HUDEP-2 (cell line): ENCODE data around the gene KCNC1.

Source experiments
- DNase-seq, 76 experiments: peaks; one replicate each; lab custom pipeline; 2025; ENCODE audit not compliant: unreplicated experiment in 76 of 76; lab: John Stamatoyannopoulos, UW

KCNC1 gene

GRCh38 chr11:17782145-17782544 is 47.6 kb downstream of the KCNC1 start:
- DNase-seq, result no peak

DNA sequence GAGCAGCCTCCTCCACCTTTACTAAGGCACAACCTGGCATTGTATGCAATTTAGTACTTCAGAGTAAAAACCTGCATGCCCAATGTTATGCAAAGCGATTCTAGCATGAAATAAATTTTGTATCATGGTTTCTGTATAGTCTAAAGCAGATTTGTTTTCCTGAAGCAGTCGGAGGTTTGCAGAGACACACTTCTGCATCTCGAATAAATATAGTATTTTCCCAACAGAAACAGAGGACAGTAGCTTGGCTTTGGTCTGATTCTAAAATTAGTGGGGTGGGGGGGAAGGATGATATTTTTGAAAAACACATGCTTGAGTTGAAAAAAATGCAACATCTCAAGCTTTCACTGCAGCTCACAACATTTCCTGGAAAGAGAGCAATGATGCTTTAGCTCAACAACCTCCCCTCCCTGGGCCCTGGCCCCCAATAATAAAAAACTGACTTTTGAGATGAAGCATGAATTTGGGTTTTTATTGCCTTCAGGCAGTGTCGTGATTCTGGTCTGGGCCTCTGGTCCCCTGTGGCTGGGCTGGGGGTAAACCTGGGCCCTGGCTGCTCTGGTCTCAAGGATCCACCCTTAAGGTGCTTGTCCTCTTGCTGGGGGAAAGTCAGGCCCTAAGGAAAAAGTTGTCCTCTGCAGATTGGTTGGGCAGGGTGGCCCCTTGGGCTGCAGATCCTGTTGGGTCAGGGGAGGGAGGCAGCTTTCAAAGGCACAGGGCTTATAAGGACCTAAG is 48.2 kb downstream of the KCNC1 start:
- DNase-seq, result no peak

GRCh38 chr11:17783878-17784277 is 49.3 kb downstream of the KCNC1 start:
- DNase-seq, result no peak

DNA sequence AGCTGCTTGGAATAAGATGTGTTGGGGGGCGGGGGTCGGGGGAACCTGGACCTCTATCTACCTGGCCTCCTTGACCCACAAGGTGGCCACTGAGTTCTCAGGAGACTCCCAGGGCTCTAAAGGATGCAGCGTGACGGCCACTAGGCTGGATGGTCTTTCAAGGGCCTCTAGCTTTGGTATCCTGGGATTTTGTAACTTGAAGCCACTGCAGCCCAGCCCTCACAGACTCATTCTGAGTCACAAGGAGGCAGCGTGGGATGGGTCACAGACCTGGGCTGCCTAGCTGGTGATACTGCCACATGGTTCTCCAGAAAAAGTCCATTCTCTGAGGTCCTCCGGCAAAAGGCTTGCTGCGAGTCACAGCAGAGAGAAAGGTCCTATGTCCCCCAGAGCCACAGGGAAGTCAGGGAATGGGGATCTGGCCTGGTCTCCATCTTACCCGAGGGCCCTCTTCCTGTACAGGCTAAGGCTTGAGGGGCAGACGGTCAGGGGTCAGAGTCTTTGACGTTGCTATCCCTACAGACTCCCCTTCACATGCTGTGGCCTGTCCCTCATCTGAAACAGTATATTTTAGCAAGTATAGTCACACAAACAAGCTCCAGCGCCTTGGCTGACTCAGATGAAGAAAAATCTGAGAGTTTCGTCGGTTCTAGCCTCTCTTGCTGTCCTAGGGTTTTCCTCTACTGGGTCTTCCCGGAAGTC is 52.4 kb downstream of the KCNC1 start:
- DNase-seq, result no peak

DNA sequence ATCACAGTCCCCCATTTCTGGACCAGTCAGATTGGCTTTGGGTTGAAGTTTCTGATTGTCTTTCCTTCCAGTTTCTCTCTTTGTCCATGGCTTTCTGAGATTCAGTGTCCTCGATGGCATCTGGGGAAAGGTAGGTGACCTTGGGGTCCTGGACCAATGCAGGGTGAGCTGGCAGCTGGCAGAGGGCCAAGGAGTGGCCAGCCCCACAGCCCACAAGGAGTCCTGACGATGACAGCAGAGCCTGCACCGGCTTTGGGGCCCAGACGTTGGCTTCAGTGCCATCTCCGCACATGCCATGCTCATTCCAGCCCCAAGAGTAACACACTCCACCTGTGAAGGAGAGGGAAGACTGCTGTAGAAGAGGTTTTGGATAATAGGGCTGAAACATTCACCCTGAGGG is 53.5 kb downstream of the KCNC1 start:
- DNase-seq, result no peak

- no peak for DNase-seq
Measured at GRCh38 chr11:17790453-17790852, 55.9 kb downstream of the KCNC1 start.

DNA sequence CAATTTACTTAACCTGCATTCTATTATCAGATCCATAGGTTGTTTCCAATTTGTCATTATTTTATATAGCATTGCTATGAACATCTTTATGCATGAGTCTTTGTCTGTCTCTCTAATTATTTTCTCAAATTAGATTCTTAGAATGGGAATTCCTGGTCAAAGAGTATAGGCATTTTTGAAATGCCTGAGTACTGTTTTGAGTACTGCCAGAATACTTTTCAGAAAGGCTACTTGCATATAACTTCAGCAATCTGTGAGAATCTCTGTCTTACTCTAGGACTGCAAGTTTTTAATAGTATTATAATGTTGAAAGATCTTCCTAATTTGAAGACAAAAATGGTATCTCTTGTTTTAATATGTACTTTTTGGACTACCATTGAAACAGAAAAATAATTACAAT is 56.6 kb downstream of the KCNC1 start:
- DNase-seq, result no peak

GRCh38 chr11:17792161-17792560 is 57.6 kb downstream of the KCNC1 start:
- DNase-seq, result no peak

DNA sequence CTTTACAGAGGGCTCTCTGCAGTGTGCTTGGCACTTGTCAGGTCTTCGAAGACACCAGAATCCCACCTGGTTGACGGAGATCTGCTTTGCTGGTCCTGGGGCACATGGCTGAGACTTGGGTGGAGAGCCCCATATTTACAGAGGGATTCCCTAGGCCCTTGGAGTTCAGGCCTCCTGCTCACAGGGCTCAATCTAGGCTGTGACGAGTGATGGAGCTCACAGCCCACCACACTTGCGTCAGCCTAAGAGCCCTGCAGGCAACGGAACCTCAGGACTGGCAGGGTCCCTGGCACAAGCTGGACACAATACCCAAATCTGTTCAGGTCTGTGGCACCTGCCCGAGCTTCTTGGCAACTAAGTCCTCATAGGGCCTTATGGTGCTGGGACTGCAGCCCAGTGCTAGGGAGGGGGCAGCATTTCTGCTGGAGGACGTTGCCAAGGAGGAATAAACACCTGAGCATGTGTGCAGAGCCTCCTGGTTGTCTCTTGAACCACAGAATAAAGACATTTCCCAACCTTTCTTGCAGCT is 59.1 kb downstream of the KCNC1 start:
- DNase-seq, result no peak

DNA sequence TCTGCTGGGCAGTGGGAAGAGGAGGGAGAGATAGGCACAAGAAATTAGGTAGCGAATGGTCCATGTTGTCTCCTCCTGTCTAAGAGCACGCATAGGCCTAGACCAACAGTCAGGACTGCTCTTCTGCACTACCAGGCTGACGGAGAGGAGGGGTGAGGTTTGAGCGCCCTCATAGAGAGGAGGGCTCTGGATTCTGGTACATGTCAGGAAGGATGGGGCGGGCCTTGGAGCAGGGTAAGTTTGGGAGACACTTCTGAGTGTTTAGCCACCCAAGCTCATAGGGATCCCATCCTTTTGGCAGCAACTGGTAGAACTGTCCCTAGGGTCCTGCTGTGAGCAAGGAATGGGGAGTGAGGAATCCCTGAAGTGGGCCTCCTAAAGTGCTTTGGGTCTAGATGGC is 60.4 kb downstream of the KCNC1 start:
- no peak for DNase-seq

GRCh38 chr11:17796154-17796553 is 61.6 kb downstream of the KCNC1 start:
- no peak for DNase-seq

- DNase-seq, result no peak
Measured at GRCh38 chr11:17798253-17798652, 63.7 kb downstream of the KCNC1 start.

- no peak for DNase-seq
Measured at GRCh38 chr11:17798716-17799115, 64.1 kb downstream of the KCNC1 start.

GRCh38 chr11:17799147-17799546 is 64.6 kb downstream of the KCNC1 start:
- DNase-seq, result no peak

- no peak for DNase-seq
Measured at GRCh38 chr11:17801166-17801565, 66.6 kb downstream of the KCNC1 start.

DNA sequence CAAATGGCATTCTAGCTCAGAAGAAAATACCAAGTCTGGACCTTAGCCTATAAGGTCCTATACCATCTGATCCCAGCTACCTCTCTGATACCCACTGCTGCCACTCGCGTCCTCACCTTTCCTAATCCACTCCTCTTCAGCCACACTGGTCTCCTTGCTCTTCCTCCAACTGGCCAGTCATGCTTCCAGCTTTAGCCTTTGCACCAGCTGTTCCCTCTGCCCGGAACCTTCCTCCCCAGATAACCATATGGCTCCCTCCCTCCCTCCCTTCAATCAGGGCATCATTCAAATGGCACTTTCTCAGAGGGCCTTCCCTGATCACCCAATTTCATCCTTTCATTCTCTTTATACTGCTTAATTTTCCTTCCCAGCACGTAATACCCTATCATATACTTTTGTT is 67.9 kb downstream of the KCNC1 start:
- no peak for DNase-seq

DNA sequence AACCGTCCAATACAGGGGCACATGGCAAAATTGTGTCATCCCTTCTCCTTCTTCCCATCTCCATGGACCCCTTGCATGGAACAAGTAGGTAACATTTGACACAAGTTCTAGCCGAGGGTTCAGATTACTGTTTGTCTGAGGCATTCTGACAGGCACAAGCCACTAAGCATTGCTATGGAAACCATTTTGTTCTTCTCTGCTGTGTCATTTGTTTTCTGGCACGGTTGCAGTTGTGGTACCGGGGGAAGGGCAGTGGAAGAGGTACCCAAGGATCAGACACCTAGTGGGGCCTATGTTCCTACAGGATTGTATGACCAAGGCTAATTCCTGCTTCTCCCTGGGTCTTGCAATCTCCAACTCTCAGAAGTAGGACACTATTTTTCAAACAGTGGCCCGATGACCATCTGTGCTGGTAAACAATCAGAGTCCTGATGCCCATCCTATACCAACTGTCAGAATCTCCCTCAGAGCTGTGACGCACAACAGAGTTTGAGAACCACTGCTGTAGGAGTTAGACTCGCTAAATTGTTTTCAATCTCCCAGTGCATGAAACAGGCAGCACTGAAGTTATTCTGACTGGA is 69.3 kb downstream of the KCNC1 start:
- DNase-seq, result no peak

DNA sequence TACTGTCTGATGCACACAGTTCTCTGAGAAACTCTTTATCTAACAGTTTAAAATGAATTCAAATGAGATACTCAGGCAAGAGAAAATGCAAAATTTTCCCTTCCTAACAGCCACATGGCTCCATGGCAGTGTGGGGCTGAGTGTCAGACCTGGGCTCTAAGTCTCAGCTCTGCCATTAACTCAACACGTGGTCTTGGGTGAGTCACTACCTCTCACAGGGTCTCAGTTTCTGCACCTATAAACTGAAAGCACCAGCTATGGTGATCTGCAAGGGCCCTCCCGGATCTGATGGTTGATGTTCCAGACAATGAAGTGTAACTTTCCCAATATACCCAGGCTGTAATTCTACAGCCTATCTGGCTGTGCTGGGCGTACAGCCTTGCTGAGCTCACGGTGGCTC is 70.5 kb downstream of the KCNC1 start:
- no peak for DNase-seq

DNA sequence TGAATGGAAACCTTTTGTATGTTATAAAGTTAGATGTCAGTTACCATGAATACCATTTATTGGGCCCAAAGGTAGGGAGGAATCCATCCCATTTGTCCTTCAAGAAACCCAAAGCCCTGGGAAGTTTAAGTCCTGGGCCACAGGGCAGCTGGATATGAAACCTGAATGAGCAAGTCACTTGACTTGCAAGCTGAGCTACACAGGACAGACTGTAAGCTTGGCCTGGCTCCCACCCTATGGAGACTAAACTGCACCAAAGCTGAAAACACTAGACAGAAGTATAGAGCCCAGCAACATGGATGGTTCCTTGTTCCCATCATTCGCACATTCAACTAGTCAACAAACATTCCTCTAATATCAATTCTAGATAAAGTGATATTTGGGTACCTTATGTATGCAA is 71.3 kb downstream of the KCNC1 start:
- DNase-seq, result no peak

DNA sequence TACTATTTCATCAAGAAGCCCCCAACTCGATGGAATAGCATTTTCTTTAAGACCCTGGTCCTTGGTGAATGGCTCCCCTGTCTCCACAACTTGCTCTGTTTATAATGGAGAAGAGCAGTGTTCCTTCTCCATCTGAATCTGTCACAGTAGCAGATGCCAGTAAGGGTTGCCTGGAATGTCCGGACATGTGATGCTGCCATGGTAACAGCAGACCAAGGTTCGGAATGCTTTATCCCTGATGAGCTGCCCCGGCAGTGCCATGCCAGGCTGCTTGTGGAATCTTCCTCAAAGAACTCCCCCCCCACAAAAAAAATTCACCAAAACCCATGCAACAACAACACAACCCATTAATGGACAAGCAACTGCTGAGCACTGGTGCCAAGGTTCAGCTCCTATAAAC is 72.5 kb downstream of the KCNC1 start:
- DNase-seq, result no peak

GRCh38 chr11:17810041-17810440 is 75.5 kb downstream of the KCNC1 start:
- DNase-seq, result no peak

DNA sequence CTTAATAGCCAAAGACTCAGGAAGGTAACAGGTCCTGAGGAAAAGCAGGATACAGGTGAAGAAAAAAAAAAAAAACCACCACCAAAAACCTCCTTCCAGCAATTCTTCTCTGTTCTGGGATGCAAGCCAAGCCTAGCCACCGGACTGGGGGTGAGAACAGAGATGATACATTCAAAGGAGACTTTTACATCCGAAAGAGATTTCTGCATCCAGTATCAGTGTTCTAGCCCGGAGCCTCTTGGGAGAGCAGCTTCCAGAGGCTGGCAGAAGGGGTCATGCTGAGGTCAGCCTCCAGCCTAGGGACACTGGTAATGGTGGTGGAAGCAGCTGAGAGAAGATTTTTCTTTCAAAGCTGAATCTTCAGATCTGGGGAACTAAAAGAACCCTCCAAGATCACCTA is 76.2 kb downstream of the KCNC1 start:
- no peak for DNase-seq
